ENCODE measurements around the gene ATP6V0E1.

Gene ATP6V0E1

DNA sequence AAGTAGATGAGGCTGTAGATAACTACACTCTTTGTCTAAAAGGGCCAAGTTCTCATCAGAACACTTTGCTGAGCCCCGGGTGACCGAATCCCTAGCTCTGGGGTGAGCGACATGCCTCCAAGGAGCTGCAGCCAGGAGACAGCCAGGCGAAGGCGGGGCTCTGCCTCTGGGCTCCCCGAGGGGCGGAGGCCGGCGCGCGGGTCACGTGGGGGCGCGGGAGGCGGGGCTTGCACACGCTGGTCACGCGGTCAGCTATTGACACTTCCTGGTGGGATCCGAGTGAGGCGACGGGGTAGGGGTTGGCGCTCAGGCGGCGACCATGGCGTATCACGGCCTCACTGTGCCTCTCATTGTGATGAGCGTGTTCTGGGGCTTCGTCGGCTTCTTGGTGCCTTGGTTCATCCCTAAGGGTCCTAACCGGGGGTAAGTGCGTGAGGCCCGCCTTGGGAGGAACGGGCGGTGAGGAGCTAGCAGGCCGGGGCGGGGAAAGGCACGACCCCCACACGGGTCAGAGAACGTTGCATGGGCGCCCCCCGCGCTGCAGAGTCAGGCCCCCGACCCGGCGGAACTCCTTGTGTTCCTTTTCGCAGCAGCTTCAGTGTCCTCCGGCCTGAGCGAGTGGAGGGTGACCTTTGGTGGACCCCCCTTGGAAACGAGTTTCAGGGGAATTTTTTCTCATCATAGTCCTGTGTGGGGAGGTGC lies at the start of gene ATP6V0E1:
TSS of gene ATP6V0E1 (plus strand) at position 230 of the 702 bp plus-strand sequence. CDS start at position 320, 90 bp downstream.
- peak; percentile 96 for DNase-seq

DNA sequence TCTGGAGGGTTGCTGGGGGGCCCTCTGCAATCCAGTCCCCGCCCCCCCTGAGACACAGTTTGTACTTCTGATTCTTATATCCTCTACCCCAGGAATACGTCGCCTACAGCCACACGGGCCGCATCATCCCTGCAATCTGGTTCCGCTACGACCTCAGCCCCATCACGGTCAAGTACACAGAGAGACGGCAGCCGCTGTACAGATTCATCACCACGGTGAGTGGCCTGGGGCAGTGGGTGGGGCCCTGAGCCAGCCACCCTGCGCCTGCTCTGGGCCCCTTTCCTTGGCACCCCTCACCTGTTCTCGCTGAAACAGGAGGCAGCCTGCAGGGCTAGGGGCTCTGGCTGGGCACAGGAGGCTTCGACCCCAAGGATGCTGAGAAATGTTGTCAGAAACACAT lies 48.5 kb upstream of the ATP6V0E1 start:
- no peak for DNase-seq

DNA sequence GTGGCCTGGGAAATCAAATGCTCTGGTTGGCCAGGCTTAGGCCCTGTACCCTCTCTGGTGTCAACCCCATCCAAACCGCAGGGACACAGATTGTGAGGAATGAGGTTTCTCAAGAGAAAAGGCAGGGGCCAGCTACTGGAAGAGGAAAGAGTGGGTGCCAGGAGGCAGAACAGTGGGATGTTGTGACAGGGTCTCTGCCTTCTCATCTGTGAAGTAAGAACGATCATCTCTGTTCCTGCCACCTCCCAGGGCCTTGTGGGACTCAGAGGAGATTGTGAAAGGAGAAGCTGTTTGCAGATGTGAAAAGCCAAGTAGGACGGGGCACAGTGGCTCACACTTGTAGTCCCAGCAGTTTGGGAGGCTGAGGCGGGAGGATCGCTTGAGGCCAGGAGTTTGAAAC lies 47.2 kb upstream of the ATP6V0E1 start:
- no peak for DNase-seq

DNA sequence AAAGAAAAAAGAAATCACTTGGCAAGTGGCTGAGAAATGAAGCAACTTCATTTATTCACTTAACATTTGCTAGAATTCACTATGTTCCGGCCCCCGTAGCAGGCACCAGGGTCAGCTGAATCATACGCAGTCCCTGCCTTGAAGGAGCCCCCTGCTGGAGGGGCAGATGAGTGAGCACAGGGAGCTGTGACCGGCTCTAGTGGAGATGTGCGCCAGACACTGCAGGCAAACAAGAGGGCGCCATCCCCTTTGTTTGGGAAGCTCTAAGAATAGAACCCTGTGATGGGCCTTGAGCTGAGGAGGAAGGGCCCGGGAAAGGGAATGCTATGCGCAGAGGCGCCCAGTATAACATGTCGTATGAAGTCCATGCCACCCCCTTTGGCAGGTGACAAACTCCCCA lies 44.5 kb upstream of the ATP6V0E1 start:
- no peak for DNase-seq

DNA sequence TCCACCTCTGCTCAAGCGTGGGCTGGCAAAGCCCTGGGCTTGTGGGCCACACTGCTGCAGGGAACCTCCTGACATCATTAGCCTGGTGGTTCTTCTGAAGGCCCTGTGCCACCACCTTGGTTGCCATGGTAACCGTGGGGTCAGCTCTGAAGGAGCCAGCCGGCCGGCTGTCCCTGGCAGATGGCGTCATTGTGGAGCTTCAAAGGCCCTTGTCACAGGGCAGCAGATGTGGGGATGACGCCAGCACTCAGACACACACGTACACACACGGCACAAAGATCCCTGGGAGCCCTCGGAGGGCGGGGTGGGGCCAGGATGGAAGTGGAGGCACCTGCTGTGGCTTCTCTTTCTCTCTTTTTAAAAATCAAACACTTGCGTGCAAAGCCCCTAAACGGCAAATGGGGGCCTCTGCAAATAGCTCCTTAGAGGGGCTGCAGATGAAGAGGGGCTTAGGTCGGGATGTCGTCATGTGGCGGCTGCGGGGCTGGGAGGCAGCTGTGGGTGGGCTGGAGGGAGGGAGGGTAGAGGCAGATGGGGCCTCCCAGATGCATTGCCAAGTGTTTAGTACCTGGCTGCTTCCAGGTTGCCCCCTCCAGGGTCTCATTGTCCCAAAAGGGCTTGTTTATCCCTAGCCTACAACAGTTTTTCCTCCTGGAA lies 43.8 kb upstream of the ATP6V0E1 start:
- DNase-seq, result no peak

DNA sequence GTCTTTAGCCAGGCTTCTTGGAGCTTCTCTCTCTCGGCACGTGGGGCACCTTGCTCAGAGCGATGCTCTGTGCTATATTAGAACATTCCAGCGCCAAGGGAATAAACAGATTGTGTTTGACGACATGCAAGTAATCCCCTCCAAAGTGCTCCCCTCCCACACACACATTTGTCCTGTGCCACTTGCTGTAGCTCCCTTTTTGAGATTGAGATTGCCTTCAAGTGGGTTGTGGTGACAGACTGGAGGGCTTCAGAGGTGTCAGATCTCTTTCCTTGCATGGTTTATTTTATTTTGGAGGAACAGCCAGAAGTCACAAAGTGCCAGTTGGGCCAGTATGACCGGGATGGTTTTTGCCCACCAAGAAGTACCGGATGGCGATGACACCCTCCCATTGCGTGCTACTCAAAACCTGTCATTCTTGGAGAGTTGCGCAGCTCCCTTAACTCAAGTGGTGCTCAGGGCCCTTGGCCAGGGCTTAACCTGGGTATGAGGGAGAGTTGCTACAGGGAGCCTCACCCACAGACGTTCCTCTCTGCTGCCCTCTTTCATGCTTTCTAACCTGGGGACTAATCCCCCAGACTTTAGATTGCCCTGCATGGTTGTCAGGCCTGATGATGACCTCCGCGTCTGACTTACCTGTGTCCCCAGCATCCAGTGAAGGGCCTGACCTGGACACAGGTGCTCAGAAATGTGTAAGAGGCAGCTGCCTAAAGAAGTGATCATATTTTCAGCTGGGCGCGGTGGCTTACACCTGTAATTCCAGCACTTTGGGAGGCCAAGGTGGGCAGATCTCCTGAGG lies 43.1 kb upstream of the ATP6V0E1 start:
- DNase-seq, result no peak

DNA sequence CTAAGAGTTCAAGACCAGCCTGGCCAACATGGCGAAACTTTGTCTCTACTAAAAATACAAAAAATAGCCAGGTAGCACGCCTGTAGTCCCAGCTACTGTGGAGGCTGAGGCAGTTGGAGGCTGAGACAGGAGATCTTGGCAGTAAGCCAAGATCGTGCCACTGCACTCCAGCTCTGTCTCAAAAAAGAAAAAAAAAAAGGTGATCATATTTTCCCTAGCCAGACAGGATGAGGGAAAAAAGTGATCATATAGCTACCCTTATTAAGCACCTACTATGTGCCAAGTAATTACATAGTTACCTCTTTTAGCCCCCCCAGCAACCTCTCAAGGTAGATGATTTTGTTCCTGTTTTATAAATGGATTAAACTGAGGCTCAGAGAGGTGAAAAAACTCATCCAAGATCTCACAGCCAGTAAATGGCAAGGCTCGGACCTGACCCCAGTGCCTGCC lies 42.5 kb upstream of the ATP6V0E1 start:
- DNase-seq, result no peak

DNA sequence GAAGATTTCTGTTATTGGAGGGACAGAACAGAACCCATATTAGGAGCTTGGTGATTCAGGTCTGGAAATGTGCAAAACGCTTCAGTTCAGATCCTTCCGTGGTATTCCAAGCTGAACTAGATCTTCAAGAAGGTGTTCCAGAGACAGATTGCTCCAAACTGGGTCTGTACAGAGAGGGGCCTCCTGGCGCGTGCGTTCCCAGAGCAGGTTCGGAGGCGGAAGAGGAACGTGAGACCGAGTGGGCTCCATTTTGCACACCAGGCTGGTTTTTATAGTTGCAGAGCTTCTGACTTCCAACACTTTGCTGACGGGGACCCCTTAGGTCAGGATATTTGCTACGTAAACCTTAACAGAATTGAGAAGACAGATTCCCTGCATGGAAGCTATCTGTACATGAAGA lies 41.0 kb upstream of the ATP6V0E1 start:
- no peak for DNase-seq

DNA sequence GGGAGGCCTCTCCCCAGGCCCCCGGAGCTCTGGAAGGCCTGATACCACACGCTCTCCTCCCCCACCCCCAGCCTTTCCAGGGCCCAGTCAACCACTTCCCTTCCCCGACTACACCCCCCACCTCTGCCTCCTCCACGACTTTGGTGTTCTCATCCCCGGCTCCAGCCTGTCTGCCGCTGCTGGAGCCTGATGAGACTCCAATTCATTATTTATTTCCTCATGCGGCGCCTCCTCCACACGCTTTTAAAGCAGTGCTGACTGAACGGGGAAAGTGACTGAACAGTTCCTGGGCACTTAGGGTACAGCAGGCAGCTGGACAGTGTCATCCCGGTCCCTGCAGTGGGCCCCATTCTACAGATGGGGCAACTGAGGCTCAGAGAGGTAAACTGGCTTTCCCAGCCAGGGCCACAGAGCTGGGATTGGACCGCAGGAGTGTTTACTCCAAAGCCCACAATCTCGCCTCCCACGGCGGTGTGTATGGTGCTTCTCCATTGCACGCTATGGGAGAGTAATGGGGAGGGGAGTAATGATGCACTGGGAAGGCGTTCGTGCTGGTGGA lies 40.2 kb upstream of the ATP6V0E1 start:
- no peak for DNase-seq

DNA sequence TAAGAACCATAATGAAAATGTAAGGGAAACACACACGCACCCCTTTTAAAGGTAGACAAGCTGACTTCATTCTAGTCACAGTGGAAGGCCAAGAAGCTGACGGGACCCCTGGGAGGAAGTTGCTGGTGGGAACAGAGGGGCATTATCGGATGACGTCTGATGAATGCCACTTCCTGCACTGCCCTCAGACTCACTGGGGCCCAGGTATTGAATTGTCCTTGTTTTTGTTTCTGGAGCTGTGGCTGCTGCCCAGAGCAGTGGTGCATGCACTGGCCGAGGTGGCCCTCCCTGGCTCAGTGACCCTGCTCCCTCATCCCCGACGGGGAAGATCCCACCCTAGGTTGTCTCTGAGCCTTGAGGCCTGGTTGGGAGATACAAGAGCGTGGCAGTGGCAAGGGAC lies 39.7 kb upstream of the ATP6V0E1 start:
- DNase-seq, result no peak

DNA sequence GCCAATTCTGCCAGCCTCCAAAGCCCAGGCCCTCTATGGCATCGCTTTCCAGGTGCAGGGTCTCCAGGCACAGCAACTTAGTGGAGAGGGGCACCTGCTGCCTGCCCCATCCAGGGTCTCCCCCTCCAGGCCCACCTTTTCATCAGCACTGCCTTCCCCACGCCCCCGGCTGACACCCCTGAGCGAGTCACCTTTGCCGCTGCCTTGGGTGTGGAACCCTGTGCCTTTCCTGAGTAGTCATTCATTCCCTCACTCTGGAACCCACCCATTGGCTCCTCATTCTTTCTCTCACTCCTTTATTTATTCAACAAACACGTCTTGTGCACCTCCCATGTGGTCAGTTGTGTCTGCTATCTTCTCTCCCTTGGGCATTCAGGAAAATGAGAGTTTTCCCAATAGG lies 38.8 kb upstream of the ATP6V0E1 start:
- DNase-seq, result no peak

DNA sequence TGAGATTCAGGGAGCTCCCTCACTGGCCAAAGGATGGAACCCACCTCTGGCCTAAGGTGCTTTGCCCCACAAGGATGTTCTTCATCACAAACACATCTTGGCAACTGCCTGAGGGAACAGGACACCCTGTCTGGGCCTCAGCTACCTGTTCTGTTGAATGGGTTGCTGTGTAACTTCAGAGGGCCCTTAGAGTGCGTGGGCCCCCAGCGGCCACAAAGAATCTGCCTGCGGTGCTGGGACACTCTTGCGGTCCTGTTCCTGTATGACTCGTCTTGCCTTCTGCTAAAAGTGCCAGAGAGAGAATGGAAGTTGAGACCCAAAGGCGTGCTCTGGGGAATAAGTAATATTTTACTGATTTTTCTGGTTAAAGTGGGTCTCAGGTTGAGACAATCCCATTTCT lies 38.4 kb upstream of the ATP6V0E1 start:
- no peak for DNase-seq

DNA sequence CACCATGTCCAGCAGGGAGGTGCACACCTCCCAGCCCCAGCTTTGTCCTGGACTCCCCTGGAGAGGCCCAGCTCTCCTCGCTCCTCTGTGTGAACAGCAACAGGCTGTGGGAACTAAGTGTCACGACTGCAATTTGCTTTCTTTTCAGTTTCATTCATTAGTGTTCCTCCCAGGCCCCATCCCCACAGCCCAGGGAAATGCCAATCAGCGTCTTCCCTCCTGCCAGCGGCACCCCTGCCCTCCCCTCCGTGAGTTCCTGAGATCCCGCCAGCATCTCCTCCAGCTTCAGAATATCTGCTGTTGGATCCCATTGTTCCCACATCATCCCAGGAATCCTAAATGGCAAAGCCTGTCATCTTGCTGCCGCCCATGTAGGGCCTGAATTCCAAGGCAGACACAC lies 37.4 kb upstream of the ATP6V0E1 start:
- DNase-seq, result no peak

DNA sequence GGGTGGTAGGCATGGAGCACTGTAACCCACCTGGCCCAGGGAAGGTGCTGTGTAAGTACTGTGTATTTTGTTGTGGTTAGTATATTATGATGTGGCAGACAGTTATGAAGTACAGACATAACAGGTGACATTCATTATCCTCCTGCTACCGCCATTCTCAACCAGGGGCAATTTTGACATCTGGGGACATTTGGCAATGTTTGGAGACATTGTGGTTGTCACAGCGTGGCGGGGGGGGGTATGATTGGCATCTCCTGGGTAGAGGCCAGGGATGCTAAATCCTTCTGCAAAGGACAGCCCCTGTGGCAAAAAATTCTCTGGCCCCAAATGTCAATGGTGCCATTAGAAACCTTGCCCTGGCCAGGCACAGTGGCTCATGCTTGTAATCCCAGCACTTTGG lies 34.1 kb upstream of the ATP6V0E1 start:
- DNase-seq, result no peak

DNA sequence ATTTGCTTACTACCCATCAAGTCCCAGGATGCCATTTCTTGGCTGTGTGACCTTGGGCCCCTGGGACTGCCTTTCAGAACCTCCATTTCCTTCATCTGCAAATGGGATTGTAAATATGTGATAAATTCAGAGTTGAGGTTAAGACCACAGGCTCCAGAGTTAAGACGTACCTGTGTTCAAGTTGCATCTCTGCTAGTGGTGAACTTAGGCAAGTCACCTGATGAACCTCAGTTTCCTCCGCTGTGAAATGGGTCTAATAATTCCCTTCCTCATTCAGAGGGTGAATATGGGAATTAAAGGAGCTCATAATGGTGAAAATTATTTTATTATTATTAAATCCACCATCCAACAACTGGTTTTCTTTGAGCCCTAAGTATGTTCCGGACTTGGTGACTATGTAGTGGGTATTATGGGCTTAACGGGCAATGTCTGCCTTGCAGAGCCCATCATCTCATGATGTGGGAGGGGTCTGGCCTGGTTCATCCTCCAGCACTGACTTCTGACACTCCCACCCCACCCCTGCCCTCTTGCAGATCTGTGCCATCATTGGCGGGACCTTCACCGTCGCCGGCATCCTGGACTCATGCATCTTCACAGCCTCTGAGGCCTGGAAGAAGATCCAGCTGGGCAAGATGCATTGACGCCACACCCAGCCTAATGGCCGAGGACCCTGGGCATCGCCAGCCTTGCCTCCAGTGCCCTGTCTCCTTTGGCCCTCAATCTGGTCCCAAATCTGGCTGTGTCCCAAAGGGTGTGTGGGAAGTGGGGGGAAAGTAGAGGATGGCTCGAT lies 33.2 kb upstream of the ATP6V0E1 start:
- no peak for DNase-seq

DNA sequence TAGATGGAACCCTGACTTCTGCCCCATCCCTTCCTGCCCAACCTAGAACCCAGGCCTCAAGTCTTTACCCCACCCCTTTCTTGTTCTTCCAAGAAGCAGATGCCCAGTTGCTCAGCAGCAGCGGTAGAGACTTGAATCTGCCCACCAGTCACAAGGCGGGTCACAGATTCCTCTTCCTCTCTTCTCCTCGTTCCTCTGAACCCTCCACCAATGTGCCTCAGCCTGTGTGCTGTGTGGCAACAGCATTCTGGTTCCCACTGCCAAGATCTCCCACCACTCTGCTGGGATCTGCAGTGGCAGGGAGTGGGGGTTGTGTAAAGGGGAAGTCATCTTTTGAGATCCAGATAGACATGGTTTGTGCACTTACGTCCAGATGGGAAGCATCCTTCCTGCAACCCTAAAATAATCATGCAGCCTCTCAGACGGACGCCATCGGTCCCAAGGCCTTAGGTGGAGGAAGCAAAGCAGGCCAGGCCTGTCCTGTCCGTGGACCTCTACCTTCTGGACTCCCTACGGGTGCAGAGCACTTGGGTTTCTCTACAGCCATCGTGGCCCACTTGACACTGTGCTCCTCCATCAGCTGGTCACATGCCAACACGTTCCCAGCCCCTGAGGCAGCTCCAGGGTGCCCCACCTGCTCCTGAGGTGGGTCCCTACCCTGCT lies 32.1 kb upstream of the ATP6V0E1 start:
- no peak for DNase-seq

DNA sequence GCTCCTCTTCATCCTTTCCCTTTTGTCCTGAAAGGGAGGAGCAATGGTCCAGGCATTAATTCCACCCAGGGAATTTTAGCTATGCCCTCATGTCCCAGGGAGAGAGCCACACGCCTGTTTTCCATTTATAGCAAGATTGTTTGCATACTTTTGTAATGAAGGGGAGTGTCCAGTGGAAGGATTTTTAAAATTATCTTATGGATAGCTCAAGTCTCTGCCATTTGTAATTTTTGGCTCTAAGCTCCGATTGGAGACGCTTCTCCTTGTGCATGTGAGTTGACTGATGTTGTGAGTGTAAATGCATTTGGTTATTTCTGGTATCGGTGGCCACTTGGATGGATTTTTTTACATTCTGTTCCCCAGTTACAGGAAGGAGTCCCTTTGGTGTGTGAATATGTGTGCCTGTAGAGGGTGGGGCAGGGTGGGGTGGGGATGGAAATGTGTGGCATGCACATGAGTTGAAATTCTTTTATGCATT lies 31.5 kb upstream of the ATP6V0E1 start:
- no peak for DNase-seq

DNA sequence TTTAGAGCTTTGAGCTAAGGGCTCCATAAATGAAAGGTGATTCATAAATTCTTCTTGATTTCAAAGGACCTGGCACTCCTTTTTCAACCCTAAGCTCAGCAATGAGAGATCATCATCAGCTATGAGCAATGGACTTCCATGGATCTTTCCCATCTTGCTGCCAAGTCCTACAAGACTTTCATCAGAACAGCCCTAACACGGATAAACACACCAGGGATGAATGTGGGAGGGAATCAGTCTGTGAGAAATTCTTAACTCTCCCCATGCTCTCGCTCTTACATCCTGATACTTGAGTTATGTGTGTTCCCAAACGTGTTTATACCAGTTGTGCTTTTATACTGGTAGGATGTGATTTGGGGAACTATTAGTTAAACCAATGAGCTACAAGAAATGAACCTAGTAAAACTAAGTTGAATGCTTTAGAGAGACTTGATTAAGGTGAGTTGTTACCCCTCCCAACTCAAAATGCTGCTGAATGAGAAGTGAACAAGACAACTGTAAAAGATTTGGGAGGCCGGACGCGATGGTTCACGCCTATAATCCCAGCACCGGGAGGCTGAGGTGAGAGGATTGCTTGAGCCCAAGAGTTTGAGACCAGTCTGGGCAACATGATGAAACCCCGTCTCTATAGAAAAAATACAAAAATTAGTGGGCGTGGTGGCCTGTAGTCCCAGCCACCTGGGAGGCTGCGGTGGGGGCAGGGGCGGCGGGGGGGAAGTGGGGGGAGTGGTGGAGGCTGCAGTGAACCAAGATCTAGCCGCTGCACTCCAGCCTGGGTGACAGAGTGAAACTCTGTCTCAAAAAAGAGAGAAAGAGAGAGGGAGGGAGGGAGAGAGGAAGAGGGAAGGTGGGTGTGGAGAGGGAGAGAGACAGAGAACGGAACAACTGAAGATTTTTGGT lies 29.5 kb upstream of the ATP6V0E1 start:
- no peak for DNase-seq

DNA sequence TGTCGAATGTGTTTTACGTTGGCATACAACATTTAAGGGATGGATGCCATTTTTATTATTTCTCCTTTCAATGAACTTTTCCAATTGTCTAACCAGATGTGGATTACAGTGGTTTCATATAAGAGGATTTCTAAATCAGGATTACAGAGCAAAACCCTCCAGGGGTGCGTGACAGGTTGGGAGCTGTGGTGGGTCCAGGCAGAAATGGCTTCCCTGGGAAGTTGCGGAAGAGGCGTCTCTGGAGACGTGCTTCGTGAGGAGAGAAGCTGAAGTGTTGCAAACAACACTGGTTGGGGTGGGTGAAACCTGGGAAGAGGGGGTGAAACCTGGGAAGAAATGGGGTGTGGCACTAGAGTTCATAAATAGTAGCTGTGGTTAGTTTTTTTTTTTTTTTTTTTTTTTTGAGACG lies 28.8 kb upstream of the ATP6V0E1 start:
- no peak for DNase-seq

DNA sequence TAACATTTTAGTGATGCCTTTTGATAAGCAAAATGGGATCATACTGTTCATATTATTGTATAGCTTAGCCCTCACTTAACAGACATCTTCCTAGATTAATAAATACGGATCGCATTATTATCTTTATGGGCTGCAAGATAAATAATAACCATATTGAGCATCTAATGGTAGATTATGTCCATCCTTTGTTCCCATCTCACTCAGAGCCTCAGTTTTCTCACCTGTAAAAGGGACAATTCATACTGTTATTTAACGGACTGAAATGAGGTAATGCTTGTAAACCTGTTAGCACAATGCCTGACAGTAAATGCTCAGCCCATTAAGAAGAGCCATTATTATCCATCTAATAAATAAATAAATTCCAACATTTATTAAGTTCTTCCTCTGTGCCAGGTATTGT lies 27.3 kb upstream of the ATP6V0E1 start:
- no peak for DNase-seq

DNA sequence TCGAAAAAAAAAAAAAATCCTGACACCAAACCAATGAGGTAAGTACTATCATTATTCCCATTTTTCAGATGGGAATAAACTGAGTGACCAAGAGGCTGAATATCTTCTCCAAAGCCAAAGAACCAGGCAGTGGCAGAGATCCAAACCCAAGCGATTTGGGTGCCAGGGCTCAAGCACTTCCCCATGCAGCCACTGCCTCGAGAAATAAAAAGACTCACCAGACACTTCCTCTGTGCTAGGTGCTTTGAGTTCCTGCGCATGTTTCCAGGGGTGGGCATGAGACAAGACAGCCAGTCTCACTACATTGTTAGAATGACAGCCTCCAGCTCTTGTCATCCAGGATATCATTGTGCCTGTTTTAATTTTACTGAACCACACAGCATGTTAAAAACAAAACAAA lies 26.6 kb upstream of the ATP6V0E1 start:
- no peak for DNase-seq
